Measurements from ENCODE around the gene EMILIN2. TPM values are rescaled to one million over a fixed set of nuclear protein-coding genes. Genes with fewer than 3 reads are reported as not detected.

Gene EMILIN2
- total and polyA plus RNA-seq, 2 of the 13 experiments (the other 11 are each of a cell fraction or from before 2014, with no cell fraction given): 7.6 to 8.2 TPM

GRCh38 chr18:2914185-2914880 is 67.5 kb downstream of the EMILIN2 start:
- ChIA-PET CTCF (ENCODE audit: low intra/inter-chr PET ratio, low total read pairs) (no interaction called here), POLR2A (interaction anchor here (1.3 to 1.9 kb wide), 3 partner anchors 8 to 334 kb away, joined by 3 to 5 read pairs (median 5); partner anchors contain the start of gene MYL12A)
- Histone ChIP-seq H2AFZ (ENCODE audit: low read length) (no peak overlapping the region), H3K27ac (ENCODE audit: extremely low read length, insufficient read depth, low read length) (no peak overlapping the region), H3K27me3 (ENCODE audit: control insufficient read depth in 1 of 2, insufficient read depth in 2 of 2, low read length in 2 of 2) (no peaks in the 10 kb centered on the region), H3K9me3 (ENCODE audit: low read length) (no peaks in the 10 kb centered on the region), H3K9ac (ENCODE audit: insufficient read depth, low read depth, low read length) (no peak overlapping the region), H4K20me1 (ENCODE audit: insufficient read depth, low read length) (no peaks in the 10 kb centered on the region), H3K79me2 (ENCODE audit: insufficient read depth, low read length) (no peaks in the 10 kb centered on the region), H3K4me1 (ENCODE audit: insufficient read depth, low read length) (peaks cover 20% of the 10 kb centered on the region), H3K4me3 (replicated peaks in 1 of 3; ENCODE audit: insufficient read depth in 1 of 3, low read depth in 2 of 3, low read length in 3 of 3) (no peak overlapping the region), H3K36me3 (replicated peaks in 1 of 2; ENCODE audit: control insufficient read depth in 1 of 2, insufficient read depth in 2 of 2, low read length in 2 of 2) (peaks cover 35 to 84% of the 10 kb centered on the region in 2 experiments), H3K4me2 (ENCODE audit: low read depth, low read length) (no peak overlapping the region)
- TF ChIP-seq POLR2G (IDR thresholded peaks at IDR 0.05; ENCODE audit: low read depth, low read length) (peak; percentile 26; the same call in 1 of the 2 replicates), POLR2A (IDR thresholded peaks at IDR 0.05; ENCODE audit: insufficient read depth in 1 of 2, low read depth in 2 of 2, low read length in 2 of 2) (peak in 1 of 2 experiments; percentile 34; a peak in 1 of 4 replicates), ZNF710 (CRISPR knock-in tag; IDR thresholded peaks at IDR 0.05; ENCODE audit: borderline replicate concordance) (no peak), THYN1 (CRISPR knock-in tag; IDR thresholded peaks at IDR 0.05; ENCODE audit: borderline replicate concordance, low read depth) (no peak), KDM2A (CRISPR knock-in tag; IDR thresholded peaks at IDR 0.05; ENCODE audit: borderline replicate concordance, low read depth) (0 out of 2 replicates have a peak, but pooled peaks have one; percentile 15), RBM22 (optimal IDR thresholded peaks at IDR 0.05; ENCODE audit: low read length) (peak; percentile 4)
- BruUV-seq (replicated peaks): no TSS peak
- WGBS (ENCODE audit: low lambda C conversion rate): 96% methylated on average over 15 of the region's 17 CpGs
- intact Hi-C loops (cut with micrococcal nuclease; ENCODE audit: unreplicated experiment): no loop called here
- no peak for FAIRE-seq
- ATAC-seq: no peak
- in situ Hi-C loops (cut with HindIII; ENCODE audit: extremely low pct_ligation_motif_present, low pct_unique_long_range_greater_than_20kb): no loop called here
- DNase-seq (ENCODE audit: low spot score): no peak

Data from HepG2 (cell line).